ENCODE measurements around the gene UNC5B.

Gene UNC5B

GRCh38 chr10:71239946-71240795 is 27.8 kb downstream of the UNC5B start:
- no peak for DNase-seq (ENCODE audit: low read depth in 2 of 2)

GRCh38 chr10:71241114-71241829 is 28.9 kb downstream of the UNC5B start:
- DNase-seq (ENCODE audit: low read depth in 2 of 2) = no peak

GRCh38 chr10:71241830-71242621 is 29.7 kb downstream of the UNC5B start:
- DNase-seq (ENCODE audit: low read depth in 2 of 2) = no peak

- no peak for DNase-seq (ENCODE audit: low read depth in 2 of 2)
These were observed 30.2 kb downstream of the UNC5B start for GRCh38 chr10:71242622-71243009.

- DNase-seq (ENCODE audit: low read depth in 2 of 2) = no peak
These were observed 31.5 kb downstream of the UNC5B start for GRCh38 chr10:71243756-71244395.

- no peak for DNase-seq (ENCODE audit: low read depth in 2 of 2)
These were observed 32.4 kb downstream of the UNC5B start for GRCh38 chr10:71244431-71245419.

GRCh38 chr10:71245420-71246325 is 33.3 kb downstream of the UNC5B start:
- no peak for DNase-seq (ENCODE audit: low read depth in 2 of 2)

GRCh38 chr10:71246591-71247413 is 34.4 kb downstream of the UNC5B start:
- DNase-seq (ENCODE audit: low read depth in 2 of 2) = no peak

GRCh38 chr10:71247414-71247705 is 35.0 kb downstream of the UNC5B start:
- DNase-seq (ENCODE audit: low read depth in 2 of 2) = no peak

- DNase-seq (ENCODE audit: low read depth in 2 of 2) = no peak
These were observed 35.4 kb downstream of the UNC5B start for GRCh38 chr10:71247804-71248203.

- DNase-seq (ENCODE audit: low read depth in 2 of 2) = no peak
These were observed 35.8 kb downstream of the UNC5B start for GRCh38 chr10:71248210-71248609.

- no peak for DNase-seq (ENCODE audit: low read depth in 2 of 2)
These were observed 37.6 kb downstream of the UNC5B start for GRCh38 chr10:71249996-71250395.

- no peak for DNase-seq (ENCODE audit: low read depth in 2 of 2)
These were observed 38.0 kb downstream of the UNC5B start for GRCh38 chr10:71250405-71250804.

GRCh38 chr10:71250842-71251241 is 38.5 kb downstream of the UNC5B start:
- no peak for DNase-seq (ENCODE audit: low read depth in 2 of 2)

GRCh38 chr10:71251319-71251718 is 38.9 kb downstream of the UNC5B start:
- no peak for DNase-seq (ENCODE audit: low read depth in 2 of 2)

- no peak for DNase-seq (ENCODE audit: low read depth in 2 of 2)
These were observed 39.9 kb downstream of the UNC5B start for GRCh38 chr10:71252220-71252619.

GRCh38 chr10:71253981-71254818 is 41.8 kb downstream of the UNC5B start:
- DNase-seq (ENCODE audit: low read depth in 2 of 2) = no peak

Data from stimulated activated CD8-positive, alpha-beta memory T cell treated with anti-CD3 and anti-CD28 coated beads, Interleukin-2, amount 100 ng/mL, for 1 hour (primary cell).